WTC11 (cell line): Measurements from ENCODE around the gene RBM44. TPM values are rescaled to one million over a fixed set of nuclear protein-coding genes. Genes with fewer than 3 reads are reported as not detected.

Experiments
- ATAC-seq: fragments of 200-7000 bp; cut with Tn5 transposase; 2 replicates; pipeline ENCODE4 v1.10.0; 2021; ENCODE audit warnings: mild to moderate bottlenecking, moderate library complexity
- CTCF ChIA-PET: fragments of 300-600 bp; sonication (Branson Sonifier 250); formaldehyde crosslinking; loops from one replicate; lab custom pipeline; 2021; ENCODE audit warnings: antibody characterized with exemption; lab: Charles Lee
- POLR2A ChIA-PET: fragments of 350-600 bp; sonication (Branson Sonifier 250); formaldehyde crosslinking; loops from one replicate; lab custom pipeline; 2021; ENCODE audit warnings: antibody characterized with exemption; lab: Charles Lee
- DNase-seq: peaks from one replicate; pipeline ENCODE4 v3.0.0; 2021; ENCODE audit warnings: low spot score
- H3K27ac Mint-ChIP-seq: 2 replicates; pipeline ENCODE4 v1.8.0; 2021; ENCODE audit warnings: mixed read lengths
- H3K27me3 Mint-ChIP-seq: 2 replicates; pipeline ENCODE4 v1.8.0; 2021; ENCODE audit warnings: low read depth, mild to moderate bottlenecking, moderate library complexity, mixed read lengths
- H3K36me3 Mint-ChIP-seq: 2 replicates; pipeline ENCODE4 v1.8.0; 2021; ENCODE audit warnings: mixed read lengths
- H3K4me1 Mint-ChIP-seq: 2 replicates; pipeline ENCODE4 v1.8.0; 2022; ENCODE audit warnings: mixed read lengths
- H3K4me3 Mint-ChIP-seq: 2 replicates; pipeline ENCODE4 v1.8.0; 2021; ENCODE audit warnings: mild to moderate bottlenecking, moderate library complexity, mixed read lengths
- H3K9me3 Mint-ChIP-seq: 2 replicates; pipeline ENCODE4 v1.8.0; 2021; ENCODE audit warnings: mixed read lengths
- CREM ChIP-seq: sonication (generic); formaldehyde crosslinking; IDR thresholded peaks from 2 replicates; pipeline ENCODE4 v1.8.1; 2022; ENCODE audit warnings: mild to moderate bottlenecking, missing genetic modification reagents, moderate library complexity
- ELF4 ChIP-seq: sonication (generic); formaldehyde crosslinking; IDR thresholded peaks from 2 replicates; pipeline ENCODE4 v1.8.1; 2022; ENCODE audit warnings: low read depth, mild to moderate bottlenecking, moderate library complexity, missing genetic modification reagents
- EMX1 ChIP-seq: fragments of 250-450 bp; sonication (Bioruptor Pico); IDR thresholded peaks from 2 replicates; pipeline ENCODE4 v1.8.0; 2021; ENCODE audit warnings: mild to moderate bottlenecking
- ESRRA ChIP-seq: sonication (generic); formaldehyde crosslinking; IDR thresholded peaks from 2 replicates; pipeline ENCODE4 v1.8.1; 2022; ENCODE audit warnings: mild to moderate bottlenecking, missing genetic modification reagents, borderline replicate concordance
- KAT7 ChIP-seq: sonication (generic); formaldehyde crosslinking; IDR thresholded peaks from 2 replicates; pipeline ENCODE4 v1.8.1; 2023; ENCODE audit warnings: missing genetic modification reagents, mild to moderate bottlenecking, borderline replicate concordance
- TEAD1 ChIP-seq: sonication (generic); formaldehyde crosslinking; IDR thresholded peaks from 2 replicates; pipeline ENCODE4 v1.8.0; 2022; ENCODE audit warnings: mild to moderate bottlenecking, missing genetic modification reagents
- ZNF396 ChIP-seq: fragments of 250-450 bp; sonication (Bioruptor Pico); IDR thresholded peaks from 2 replicates; pipeline ENCODE4 v1.8.0; 2021; ENCODE audit warnings: mild to moderate bottlenecking, moderate library complexity, borderline replicate concordance
- ZNF671 ChIP-seq: fragments of 250-450 bp; sonication (Bioruptor Pico); IDR thresholded peaks from 2 replicates; pipeline ENCODE4 v1.8.0; 2021; ENCODE audit warnings: mild to moderate bottlenecking
- total RNA-seq: library from RNA; stranded (reverse); gene quantifications from 3 replicates; pipeline ENCODE4 v1.2.3, GENCODE V29; 2021
- TF ChIP-seq, protein P1 (sequence below): sonication (generic); formaldehyde crosslinking; IDR thresholded peaks from 2 replicates; pipeline ENCODE4 v1.8.0; 2023; ENCODE audit warnings: mild to moderate bottlenecking, missing genetic modification reagents
- TF ChIP-seq, protein P2 (sequence below): sonication (generic); formaldehyde crosslinking; IDR thresholded peaks from 2 replicates; pipeline ENCODE4 v1.8.1; 2022; ENCODE audit warnings: missing genetic modification reagents, borderline replicate concordance
- TF ChIP-seq, protein P3 (sequence below): fragments of 250-450 bp; sonication (Bioruptor Pico); conservative IDR thresholded peaks from 2 replicates; pipeline ENCODE4 v1.9.0; 2021; ENCODE audit warnings: mild to moderate bottlenecking
- TF ChIP-seq, protein P4 (sequence below): sonication (generic); formaldehyde crosslinking; IDR thresholded peaks from 2 replicates; pipeline ENCODE4 v1.8.0; 2023; ENCODE audit warnings: missing genetic modification reagents, mild to moderate bottlenecking, borderline replicate concordance
- TF ChIP-seq, protein P5 (sequence below): sonication (generic); formaldehyde crosslinking; IDR thresholded peaks from 2 replicates; pipeline ENCODE4 v1.8.0; 2022; ENCODE audit warnings: mild to moderate bottlenecking, missing genetic modification reagents
- TF ChIP-seq, protein P6 (sequence below): sonication (generic); formaldehyde crosslinking; IDR thresholded peaks from 2 replicates; pipeline ENCODE4 v1.8.0; 2022; ENCODE audit warnings: missing genetic modification reagents
- TF ChIP-seq, protein P7 (sequence below): sonication (generic); formaldehyde crosslinking; IDR thresholded peaks from 2 replicates; pipeline ENCODE4 v1.8.1; 2022; ENCODE audit warnings: low read depth, missing genetic modification reagents, borderline replicate concordance

RBM44 gene
- total RNA-seq, 1 experiment from 2014 or later, result 1.3 TPM

DNA sequence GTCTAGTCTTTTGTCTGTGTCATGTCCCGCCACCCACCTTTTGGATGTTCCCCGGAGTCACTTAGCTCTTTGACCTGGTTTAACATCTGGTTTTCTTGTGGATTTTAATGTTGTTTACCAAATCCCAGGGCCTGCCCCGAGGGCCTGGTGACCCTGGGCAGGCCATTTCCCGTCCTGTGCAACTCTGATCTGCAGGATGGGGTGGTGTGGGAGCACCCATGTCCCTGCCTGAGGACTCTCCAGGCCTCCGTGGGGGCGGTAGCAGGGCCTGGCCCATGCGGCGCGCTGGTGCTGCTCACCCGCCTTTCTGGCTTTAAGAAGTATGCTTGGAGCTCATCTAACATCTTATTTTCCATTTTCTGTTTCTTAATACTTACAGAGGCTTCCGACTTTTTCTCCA is 71.5 kb downstream of the RBM44 start:
- CTCF ChIA-PET, result no interaction called here
- no peak for DNase-seq
- no peaks in the 10 kb centered on the region for H3K36me3 Mint-ChIP-seq
- H3K27me3 Mint-ChIP-seq, result no peaks in the 10 kb centered on the region
- 0 out of 2 replicates have a peak, but pooled peaks cover 5% of the 10 kb centered on the region for H3K4me1 Mint-ChIP-seq
- no peak overlapping the region for H3K27ac Mint-ChIP-seq
- no peak for ATAC-seq
- TF ChIP-seq CREM (CRISPR knock-in tag) (no peak), TEAD1 (CRISPR knock-in tag) (no peak), ELF4 (CRISPR knock-in tag) (no peak), EMX1 (no peak), ESRRA (no peak), ZNF671 (CRISPR knock-in tag) (no peak), KAT7 (CRISPR knock-in tag) (no peak), ZNF396 (no peak)
- TF ChIP-seq, protein P1, sequence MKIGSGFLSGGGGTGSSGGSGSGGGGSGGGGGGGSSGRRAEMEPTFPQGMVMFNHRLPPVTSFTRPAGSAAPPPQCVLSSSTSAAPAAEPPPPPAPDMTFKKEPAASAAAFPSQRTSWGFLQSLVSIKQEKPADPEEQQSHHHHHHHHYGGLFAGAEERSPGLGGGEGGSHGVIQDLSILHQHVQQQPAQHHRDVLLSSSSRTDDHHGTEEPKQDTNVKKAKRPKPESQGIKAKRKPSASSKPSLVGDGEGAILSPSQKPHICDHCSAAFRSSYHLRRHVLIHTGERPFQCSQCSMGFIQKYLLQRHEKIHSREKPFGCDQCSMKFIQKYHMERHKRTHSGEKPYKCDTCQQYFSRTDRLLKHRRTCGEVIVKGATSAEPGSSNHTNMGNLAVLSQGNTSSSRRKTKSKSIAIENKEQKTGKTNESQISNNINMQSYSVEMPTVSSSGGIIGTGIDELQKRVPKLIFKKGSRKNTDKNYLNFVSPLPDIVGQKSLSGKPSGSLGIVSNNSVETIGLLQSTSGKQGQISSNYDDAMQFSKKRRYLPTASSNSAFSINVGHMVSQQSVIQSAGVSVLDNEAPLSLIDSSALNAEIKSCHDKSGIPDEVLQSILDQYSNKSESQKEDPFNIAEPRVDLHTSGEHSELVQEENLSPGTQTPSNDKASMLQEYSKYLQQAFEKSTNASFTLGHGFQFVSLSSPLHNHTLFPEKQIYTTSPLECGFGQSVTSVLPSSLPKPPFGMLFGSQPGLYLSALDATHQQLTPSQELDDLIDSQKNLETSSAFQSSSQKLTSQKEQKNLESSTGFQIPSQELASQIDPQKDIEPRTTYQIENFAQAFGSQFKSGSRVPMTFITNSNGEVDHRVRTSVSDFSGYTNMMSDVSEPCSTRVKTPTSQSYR (CRISPR knock-in tag), result no peak
- TF ChIP-seq, protein P2, sequence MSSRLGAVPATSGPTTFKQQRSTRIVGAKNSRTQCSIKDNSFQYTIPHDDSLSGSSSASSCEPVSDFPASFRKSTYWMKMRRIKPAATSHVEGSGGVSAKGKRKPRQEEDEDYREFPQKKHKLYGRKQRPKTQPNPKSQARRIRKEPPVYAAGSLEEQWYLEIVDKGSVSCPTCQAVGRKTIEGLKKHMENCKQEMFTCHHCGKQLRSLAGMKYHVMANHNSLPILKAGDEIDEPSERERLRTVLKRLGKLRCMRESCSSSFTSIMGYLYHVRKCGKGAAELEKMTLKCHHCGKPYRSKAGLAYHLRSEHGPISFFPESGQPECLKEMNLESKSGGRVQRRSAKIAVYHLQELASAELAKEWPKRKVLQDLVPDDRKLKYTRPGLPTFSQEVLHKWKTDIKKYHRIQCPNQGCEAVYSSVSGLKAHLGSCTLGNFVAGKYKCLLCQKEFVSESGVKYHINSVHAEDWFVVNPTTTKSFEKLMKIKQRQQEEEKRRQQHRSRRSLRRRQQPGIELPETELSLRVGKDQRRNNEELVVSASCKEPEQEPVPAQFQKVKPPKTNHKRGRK (CRISPR knock-in tag), result no peak
- TF ChIP-seq, protein P3, sequence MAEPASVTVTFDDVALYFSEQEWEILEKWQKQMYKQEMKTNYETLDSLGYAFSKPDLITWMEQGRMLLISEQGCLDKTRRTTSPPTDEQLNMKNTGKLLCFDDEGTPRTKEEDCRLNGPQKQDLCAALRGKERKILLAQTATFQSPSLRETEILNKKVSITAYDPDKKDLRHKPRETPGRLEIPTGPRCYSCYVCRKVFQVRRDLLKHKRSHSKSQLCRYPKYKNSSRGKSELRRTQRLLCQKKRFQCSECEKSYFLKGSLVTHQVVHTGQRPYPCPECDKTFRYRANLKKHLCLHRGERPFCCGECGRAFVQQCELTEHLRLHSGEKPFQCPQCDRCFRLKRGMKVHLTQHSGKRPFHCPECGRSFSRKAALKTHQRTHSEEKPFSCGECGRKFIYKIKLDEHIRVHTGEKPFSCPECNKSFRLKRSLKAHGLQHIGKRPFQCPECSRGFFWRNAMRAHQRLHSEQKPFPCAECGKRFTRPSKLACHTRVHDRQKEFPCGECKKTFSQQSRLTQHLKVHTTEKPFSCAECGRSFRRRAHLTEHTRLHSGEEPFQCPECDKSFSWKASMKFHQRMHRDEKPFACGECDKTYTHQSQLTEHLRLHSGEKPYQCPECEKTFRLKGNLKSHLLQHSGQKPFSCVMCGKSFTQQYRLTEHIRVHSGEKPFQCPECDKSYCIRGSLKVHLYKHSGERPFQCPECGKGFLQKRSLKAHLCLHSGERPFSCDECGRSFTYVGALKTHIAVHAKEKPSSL (CRISPR knock-in tag), result no peak
- TF ChIP-seq, protein P4, sequence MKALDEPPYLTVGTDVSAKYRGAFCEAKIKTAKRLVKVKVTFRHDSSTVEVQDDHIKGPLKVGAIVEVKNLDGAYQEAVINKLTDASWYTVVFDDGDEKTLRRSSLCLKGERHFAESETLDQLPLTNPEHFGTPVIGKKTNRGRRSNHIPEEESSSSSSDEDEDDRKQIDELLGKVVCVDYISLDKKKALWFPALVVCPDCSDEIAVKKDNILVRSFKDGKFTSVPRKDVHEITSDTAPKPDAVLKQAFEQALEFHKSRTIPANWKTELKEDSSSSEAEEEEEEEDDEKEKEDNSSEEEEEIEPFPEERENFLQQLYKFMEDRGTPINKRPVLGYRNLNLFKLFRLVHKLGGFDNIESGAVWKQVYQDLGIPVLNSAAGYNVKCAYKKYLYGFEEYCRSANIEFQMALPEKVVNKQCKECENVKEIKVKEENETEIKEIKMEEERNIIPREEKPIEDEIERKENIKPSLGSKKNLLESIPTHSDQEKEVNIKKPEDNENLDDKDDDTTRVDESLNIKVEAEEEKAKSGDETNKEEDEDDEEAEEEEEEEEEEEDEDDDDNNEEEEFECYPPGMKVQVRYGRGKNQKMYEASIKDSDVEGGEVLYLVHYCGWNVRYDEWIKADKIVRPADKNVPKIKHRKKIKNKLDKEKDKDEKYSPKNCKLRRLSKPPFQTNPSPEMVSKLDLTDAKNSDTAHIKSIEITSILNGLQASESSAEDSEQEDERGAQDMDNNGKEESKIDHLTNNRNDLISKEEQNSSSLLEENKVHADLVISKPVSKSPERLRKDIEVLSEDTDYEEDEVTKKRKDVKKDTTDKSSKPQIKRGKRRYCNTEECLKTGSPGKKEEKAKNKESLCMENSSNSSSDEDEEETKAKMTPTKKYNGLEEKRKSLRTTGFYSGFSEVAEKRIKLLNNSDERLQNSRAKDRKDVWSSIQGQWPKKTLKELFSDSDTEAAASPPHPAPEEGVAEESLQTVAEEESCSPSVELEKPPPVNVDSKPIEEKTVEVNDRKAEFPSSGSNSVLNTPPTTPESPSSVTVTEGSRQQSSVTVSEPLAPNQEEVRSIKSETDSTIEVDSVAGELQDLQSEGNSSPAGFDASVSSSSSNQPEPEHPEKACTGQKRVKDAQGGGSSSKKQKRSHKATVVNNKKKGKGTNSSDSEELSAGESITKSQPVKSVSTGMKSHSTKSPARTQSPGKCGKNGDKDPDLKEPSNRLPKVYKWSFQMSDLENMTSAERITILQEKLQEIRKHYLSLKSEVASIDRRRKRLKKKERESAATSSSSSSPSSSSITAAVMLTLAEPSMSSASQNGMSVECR (CRISPR knock-in tag), result no peak
- TF ChIP-seq, protein P5, sequence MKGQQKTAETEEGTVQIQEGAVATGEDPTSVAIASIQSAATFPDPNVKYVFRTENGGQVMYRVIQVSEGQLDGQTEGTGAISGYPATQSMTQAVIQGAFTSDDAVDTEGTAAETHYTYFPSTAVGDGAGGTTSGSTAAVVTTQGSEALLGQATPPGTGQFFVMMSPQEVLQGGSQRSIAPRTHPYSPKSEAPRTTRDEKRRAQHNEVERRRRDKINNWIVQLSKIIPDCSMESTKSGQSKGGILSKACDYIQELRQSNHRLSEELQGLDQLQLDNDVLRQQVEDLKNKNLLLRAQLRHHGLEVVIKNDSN (CRISPR knock-in tag), result no peak
- TF ChIP-seq, protein P6, sequence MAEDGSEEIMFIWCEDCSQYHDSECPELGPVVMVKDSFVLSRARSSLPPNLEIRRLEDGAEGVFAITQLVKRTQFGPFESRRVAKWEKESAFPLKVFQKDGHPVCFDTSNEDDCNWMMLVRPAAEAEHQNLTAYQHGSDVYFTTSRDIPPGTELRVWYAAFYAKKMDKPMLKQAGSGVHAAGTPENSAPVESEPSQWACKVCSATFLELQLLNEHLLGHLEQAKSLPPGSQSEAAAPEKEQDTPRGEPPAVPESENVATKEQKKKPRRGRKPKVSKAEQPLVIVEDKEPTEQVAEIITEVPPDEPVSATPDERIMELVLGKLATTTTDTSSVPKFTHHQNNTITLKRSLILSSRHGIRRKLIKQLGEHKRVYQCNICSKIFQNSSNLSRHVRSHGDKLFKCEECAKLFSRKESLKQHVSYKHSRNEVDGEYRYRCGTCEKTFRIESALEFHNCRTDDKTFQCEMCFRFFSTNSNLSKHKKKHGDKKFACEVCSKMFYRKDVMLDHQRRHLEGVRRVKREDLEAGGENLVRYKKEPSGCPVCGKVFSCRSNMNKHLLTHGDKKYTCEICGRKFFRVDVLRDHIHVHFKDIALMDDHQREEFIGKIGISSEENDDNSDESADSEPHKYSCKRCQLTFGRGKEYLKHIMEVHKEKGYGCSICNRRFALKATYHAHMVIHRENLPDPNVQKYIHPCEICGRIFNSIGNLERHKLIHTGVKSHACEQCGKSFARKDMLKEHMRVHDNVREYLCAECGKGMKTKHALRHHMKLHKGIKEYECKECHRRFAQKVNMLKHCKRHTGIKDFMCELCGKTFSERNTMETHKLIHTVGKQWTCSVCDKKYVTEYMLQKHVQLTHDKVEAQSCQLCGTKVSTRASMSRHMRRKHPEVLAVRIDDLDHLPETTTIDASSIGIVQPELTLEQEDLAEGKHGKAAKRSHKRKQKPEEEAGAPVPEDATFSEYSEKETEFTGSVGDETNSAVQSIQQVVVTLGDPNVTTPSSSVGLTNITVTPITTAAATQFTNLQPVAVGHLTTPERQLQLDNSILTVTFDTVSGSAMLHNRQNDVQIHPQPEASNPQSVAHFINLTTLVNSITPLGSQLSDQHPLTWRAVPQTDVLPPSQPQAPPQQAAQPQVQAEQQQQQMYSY (CRISPR knock-in tag), result no peak
- TF ChIP-seq, protein P7, sequence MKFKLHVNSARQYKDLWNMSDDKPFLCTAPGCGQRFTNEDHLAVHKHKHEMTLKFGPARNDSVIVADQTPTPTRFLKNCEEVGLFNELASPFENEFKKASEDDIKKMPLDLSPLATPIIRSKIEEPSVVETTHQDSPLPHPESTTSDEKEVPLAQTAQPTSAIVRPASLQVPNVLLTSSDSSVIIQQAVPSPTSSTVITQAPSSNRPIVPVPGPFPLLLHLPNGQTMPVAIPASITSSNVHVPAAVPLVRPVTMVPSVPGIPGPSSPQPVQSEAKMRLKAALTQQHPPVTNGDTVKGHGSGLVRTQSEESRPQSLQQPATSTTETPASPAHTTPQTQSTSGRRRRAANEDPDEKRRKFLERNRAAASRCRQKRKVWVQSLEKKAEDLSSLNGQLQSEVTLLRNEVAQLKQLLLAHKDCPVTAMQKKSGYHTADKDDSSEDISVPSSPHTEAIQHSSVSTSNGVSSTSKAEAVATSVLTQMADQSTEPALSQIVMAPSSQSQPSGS, result no peak
- H3K4me3 Mint-ChIP-seq, result no peak overlapping the region
- H3K9me3 Mint-ChIP-seq, result no peaks in the 10 kb centered on the region
- POLR2A ChIA-PET, result no interaction called here
